Sigmoid colon (tissue), 4 donors: Measurements from ENCODE around the gene SLC6A19.

Source experiments
- POLR2A ChIP-seq, 2 donors: fragments of 450-650 bp; IDR thresholded peaks; one replicate each; pipeline ENCODE4 v1.6.1; 2016; ENCODE audit warnings: antibody characterized with exemption in 2 of 2, mild to moderate bottlenecking in 2 of 2, moderate library complexity in 2 of 2
- POLR2AphosphoS5 ChIP-seq, 4 donors: sonication (generic); formaldehyde crosslinking; IDR thresholded peaks; one replicate each; pipeline ENCODE4 v1.6.1; 2017; ENCODE audit warnings: antibody characterized with exemption in 4 of 4
- TF ChIP-seq, protein P1 (sequence below), 4 experiments: fragments of 450-650 bp in 3 of 4; fragments of 200-600 bp in 1 of 4; IDR thresholded peaks; one replicate each; pipeline ENCODE4 v1.5.1; 2016 to 2019; ENCODE audit warnings: antibody characterized with exemption in 4 of 4, mild to moderate bottlenecking in 3 of 4, moderate library complexity in 2 of 4

DNA sequence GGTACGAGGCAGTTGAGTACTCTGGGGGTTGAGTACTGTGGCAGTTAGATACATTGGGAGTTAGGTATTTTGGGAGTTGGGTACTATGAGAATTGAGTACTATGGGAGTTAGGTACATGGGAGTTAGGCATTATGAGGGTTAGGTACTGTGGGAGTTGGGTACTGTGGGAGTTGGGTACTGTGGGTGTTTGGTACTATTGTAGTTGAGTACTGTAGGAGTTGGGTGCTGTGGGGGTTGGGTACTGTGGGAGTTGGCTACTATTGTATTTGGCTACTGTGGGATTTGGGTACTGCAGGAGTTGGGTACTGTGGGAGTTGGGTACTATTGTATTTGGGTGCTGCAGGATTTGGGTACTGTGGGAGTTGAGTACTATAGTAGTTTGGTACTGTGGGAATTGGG, 4.8 kb upstream of the SLC6A19 start:
- TF ChIP-seq, protein P1, sequence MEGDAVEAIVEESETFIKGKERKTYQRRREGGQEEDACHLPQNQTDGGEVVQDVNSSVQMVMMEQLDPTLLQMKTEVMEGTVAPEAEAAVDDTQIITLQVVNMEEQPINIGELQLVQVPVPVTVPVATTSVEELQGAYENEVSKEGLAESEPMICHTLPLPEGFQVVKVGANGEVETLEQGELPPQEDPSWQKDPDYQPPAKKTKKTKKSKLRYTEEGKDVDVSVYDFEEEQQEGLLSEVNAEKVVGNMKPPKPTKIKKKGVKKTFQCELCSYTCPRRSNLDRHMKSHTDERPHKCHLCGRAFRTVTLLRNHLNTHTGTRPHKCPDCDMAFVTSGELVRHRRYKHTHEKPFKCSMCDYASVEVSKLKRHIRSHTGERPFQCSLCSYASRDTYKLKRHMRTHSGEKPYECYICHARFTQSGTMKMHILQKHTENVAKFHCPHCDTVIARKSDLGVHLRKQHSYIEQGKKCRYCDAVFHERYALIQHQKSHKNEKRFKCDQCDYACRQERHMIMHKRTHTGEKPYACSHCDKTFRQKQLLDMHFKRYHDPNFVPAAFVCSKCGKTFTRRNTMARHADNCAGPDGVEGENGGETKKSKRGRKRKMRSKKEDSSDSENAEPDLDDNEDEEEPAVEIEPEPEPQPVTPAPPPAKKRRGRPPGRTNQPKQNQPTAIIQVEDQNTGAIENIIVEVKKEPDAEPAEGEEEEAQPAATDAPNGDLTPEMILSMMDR (IDR thresholded peaks at IDR 0.05): no peak
- TF ChIP-seq POLR2A (IDR thresholded peaks at IDR 0.05): no peak
- no peak for TF ChIP-seq POLR2AphosphoS5 (IDR thresholded peaks at IDR 0.05)
